Osteoblast (primary cell): ENCODE measurements around the gene FMN1. TPM values are rescaled to one million over a fixed set of nuclear protein-coding genes. Genes with fewer than 3 reads are reported as not detected.
A peak's percentile ranks its signal among the peaks of the same experiment; 100 is the strongest.
"Not testable (repeated sequence)": the region's sequence is repeated elsewhere in the genome, so short reads cannot be mapped to it uniquely, and the experiment has no call there.

Experiments
- DNase-seq: peaks from one replicate; pipeline ENCODE4 v3.0.0; 2011; ENCODE audit warnings: low spot score, mixed read lengths; ENCODE audit not compliant: insufficient read length; ENCODE audit errors: missing footprints
- H2AFZ ChIP-seq: 2 replicates; pipeline ENCODE4 v1.6.0; 2011; ENCODE audit warnings: mild to moderate bottlenecking, low read length
- H3K27ac ChIP-seq: 2 replicates; pipeline ENCODE4 v1.5.1; 2011; ENCODE audit warnings: mild to moderate bottlenecking, low read depth, low read length, moderate library complexity
- H3K27me3 ChIP-seq: 2 replicates; pipeline ENCODE4 v1.6.0; 2012; ENCODE audit warnings: mild to moderate bottlenecking, control low read depth, inconsistent platforms, low read length, moderate library complexity; ENCODE audit not compliant: insufficient read depth
- H3K36me3 ChIP-seq: 2 replicates; pipeline ENCODE4 v1.5.1; 2011; ENCODE audit warnings: mild to moderate bottlenecking, low read length, control low read depth, moderate library complexity; ENCODE audit not compliant: insufficient read depth
- H3K4me1 ChIP-seq: 2 replicates; pipeline ENCODE4 v1.5.1; 2011; ENCODE audit warnings: mild to moderate bottlenecking, low read length, control low read depth, moderate library complexity; ENCODE audit not compliant: insufficient read depth
- H3K4me2 ChIP-seq: 2 replicates; pipeline ENCODE4 v1.6.0; 2011; ENCODE audit warnings: mild to moderate bottlenecking, low read length; ENCODE audit not compliant: insufficient read depth
- H3K4me3 ChIP-seq: fragments of 200-600 bp; sonication (generic); 3 replicates; pipeline ENCODE4 v1.5.1; 2012; ENCODE audit warnings: mild to moderate bottlenecking, low read length, inconsistent platforms; ENCODE audit not compliant: insufficient read depth
- H3K79me2 ChIP-seq: 2 replicates; pipeline ENCODE4 v1.6.0; 2012; ENCODE audit warnings: mild to moderate bottlenecking, low read length, control low read depth, inconsistent platforms; ENCODE audit not compliant: insufficient read depth
- H3K9me3 ChIP-seq: 2 replicates; pipeline ENCODE4 v1.5.1; 2011; ENCODE audit warnings: low read depth, low read length, control low read depth
- H4K20me1 ChIP-seq: 2 replicates; pipeline ENCODE4 v1.6.0; 2012; ENCODE audit warnings: mild to moderate bottlenecking, low read length, control low read depth; ENCODE audit not compliant: insufficient read depth
- CTCF ChIP-seq: IDR thresholded peaks from 2 replicates; pipeline ENCODE4 v1.5.1; 2011; ENCODE audit warnings: mild to moderate bottlenecking, low read depth, low read length, moderate library complexity; ENCODE audit errors: extremely low read depth
- total RNA-seq: library from RNA; depleted of rRNA; stranded (reverse); fragments of >200 nt; gene quantifications from 2 replicates; pipeline ENCODE4 v1.2.3, GENCODE V29; 2012

FMN1 gene
- total RNA-seq, 1 donor = 9.0 TPM

- H3K4me1 ChIP-seq = no peaks in the 10 kb centered on the region
- no peak for TF ChIP-seq CTCF
- H3K4me3 ChIP-seq = no peak overlapping the region
- H3K36me3 ChIP-seq = no peaks in the 10 kb centered on the region
- no peak overlapping the region for H2AFZ ChIP-seq
- no peak overlapping the region for H3K27ac ChIP-seq
- H4K20me1 ChIP-seq = no peaks in the 10 kb centered on the region
- no peaks in the 10 kb centered on the region for H3K9me3 ChIP-seq
- H3K4me2 ChIP-seq = no peak overlapping the region
- no peak for DNase-seq
- no peaks in the 10 kb centered on the region for H3K27me3 ChIP-seq
- no peaks in the 10 kb centered on the region for H3K79me2 ChIP-seq
Observed at GRCh38 chr15:33076937-33077336, 117.6 kb downstream of the FMN1 start.

- H3K79me2 ChIP-seq = no peaks in the 10 kb centered on the region
Observed at GRCh38 chr15:33074942-33075341, 119.6 kb downstream of the FMN1 start.

GRCh38 chr15:33074212-33074611, 120.3 kb downstream of the FMN1 start:
- H3K4me2 ChIP-seq = no peak overlapping the region
- no peak overlapping the region for H2AFZ ChIP-seq

More at GRCh38 chr15:33074942-33075341, 119.6 kb downstream of the FMN1 start:
- H3K4me3 ChIP-seq = no peak overlapping the region
- no peaks in the 10 kb centered on the region for H3K27me3 ChIP-seq
- no peak overlapping the region for H3K27ac ChIP-seq
- H2AFZ ChIP-seq = no peak overlapping the region
- no peaks in the 10 kb centered on the region for H4K20me1 ChIP-seq
- no peaks in the 10 kb centered on the region for H3K4me1 ChIP-seq
- peak; percentile 21 for TF ChIP-seq CTCF
- DNase-seq = no peak
- H3K9me3 ChIP-seq = no peaks in the 10 kb centered on the region
- no peak overlapping the region for H3K4me2 ChIP-seq
- no peaks in the 10 kb centered on the region for H3K36me3 ChIP-seq

GRCh38 chr15:33071451-33071850, 123.1 kb downstream of the FMN1 start:
- H3K4me1 ChIP-seq = peaks cover 18% of the 10 kb centered on the region
- DNase-seq = no peak
- H2AFZ ChIP-seq = peak overlapping the region; percentile 33
- no peaks in the 10 kb centered on the region for H3K9me3 ChIP-seq
- H4K20me1 ChIP-seq = no peaks in the 10 kb centered on the region
- no peak overlapping the region for H3K4me2 ChIP-seq
- H3K4me3 ChIP-seq = no peak overlapping the region
- TF ChIP-seq CTCF = no peak
- no peak overlapping the region for H3K27ac ChIP-seq
- H3K27me3 ChIP-seq = no peaks in the 10 kb centered on the region
- H3K36me3 ChIP-seq = no peaks in the 10 kb centered on the region
- H3K79me2 ChIP-seq = peaks cover 8% of the 10 kb centered on the region

More at GRCh38 chr15:33074212-33074611, 120.3 kb downstream of the FMN1 start:
- H3K36me3 ChIP-seq = no peaks in the 10 kb centered on the region
- no peak overlapping the region for H3K27ac ChIP-seq
- no peaks in the 10 kb centered on the region for H3K79me2 ChIP-seq
- no peaks in the 10 kb centered on the region for H3K27me3 ChIP-seq
- no peak overlapping the region for H3K4me3 ChIP-seq
- DNase-seq = no peak
- H3K9me3 ChIP-seq = no peaks in the 10 kb centered on the region
- TF ChIP-seq CTCF = no peak
- H3K4me1 ChIP-seq = no peaks in the 10 kb centered on the region
- H4K20me1 ChIP-seq = no peaks in the 10 kb centered on the region

- H3K9me3 ChIP-seq, H4K20me1 ChIP-seq, H2AFZ ChIP-seq, H3K27me3 ChIP-seq, H3K27ac ChIP-seq, H3K36me3 ChIP-seq, H3K4me3 ChIP-seq, DNase-seq, H3K4me2 ChIP-seq: not testable (repeated sequence)
- Histone ChIP-seq H3K4me1 (peaks cover 25% of the 10 kb centered on the region), H3K79me2 (peaks cover 16% of the 10 kb centered on the region)
Observed at GRCh38 chr15:33069903-33070302, 124.6 kb downstream of the FMN1 start.
